ENCODE data around the gene MGP. TPM values are rescaled to one million over a fixed set of nuclear protein-coding genes. Genes with fewer than 3 reads are reported as not detected.

MGP gene
- total RNA-seq, 2 experiments from 2014 or later: not detected

DNA sequence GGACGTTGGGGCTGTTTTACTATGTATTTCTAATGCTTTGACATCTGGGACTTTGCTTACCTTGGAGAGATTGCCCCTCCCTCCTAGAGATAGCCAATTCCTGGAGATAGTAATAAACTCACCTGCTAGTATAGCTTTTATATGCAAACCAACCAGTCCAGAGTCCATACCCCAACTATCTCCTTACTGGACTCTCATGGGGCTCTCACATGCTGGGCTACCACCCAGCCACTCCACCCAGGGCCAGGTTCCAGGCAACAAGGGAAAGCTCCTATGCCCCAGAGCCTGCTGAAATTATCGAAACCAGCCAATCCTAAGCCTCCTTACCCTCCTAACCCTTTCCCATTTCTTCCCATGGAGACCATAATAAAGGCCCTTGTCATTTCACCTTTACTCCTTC is 25.5 kb upstream of the MGP start:
- no peaks in the 10 kb centered on the region for H3K4me1 ChIP-seq (ENCODE audit: insufficient read depth, low read length, poor library complexity, severe bottlenecking)
- intact Hi-C loops (cut with micrococcal nuclease; ENCODE audit: unreplicated experiment): no loop called here
- DNase-seq (ENCODE audit: low spot score): no peak
- no TSS peak for BruUV-seq (replicated peaks)
- H3K4me3 ChIP-seq (ENCODE audit: low read depth, low read length, poor library complexity, severe bottlenecking): no peak overlapping the region
- POLR2A ChIA-PET: interaction anchor here (0.6 to 1.4 kb wide), 2 partner anchors 19 to 132 kb away, joined by 4 to 5 read pairs; no protein-coding TSS in a partner anchor
- H3K9me3 ChIP-seq (ENCODE audit: low read length): no peaks in the 10 kb centered on the region
- H4K20me1 ChIP-seq (ENCODE audit: insufficient read depth, low read length): no peaks in the 10 kb centered on the region
- H3K4me2 ChIP-seq (ENCODE audit: low read length): no peak overlapping the region
- no peak overlapping the region for H2AFZ ChIP-seq (ENCODE audit: low read length)
- peaks cover 9% of the 10 kb centered on the region for H3K36me3 ChIP-seq (ENCODE audit: insufficient read depth, low read length)
- H3K9me2 ChIP-seq (ENCODE audit: insufficient read depth, low read length): no peaks in the 10 kb centered on the region
- no peaks in the 10 kb centered on the region for H3K79me2 ChIP-seq (ENCODE audit: insufficient read depth, low read depth, low read length)
- TF ChIP-seq EZH2phosphoT487 (IDR thresholded peaks at IDR 0.05; ENCODE audit: borderline replicate concordance, low read depth, low read length): no peak
- TF ChIP-seq CTCF (conservative IDR thresholded peaks at IDR 0.05; ENCODE audit: low read length): no peak
- no peak overlapping the region for H3K27ac ChIP-seq (ENCODE audit: low read depth, low read length, poor library complexity, severe bottlenecking)
- CTCF ChIA-PET (ENCODE audit: unreplicated experiment): no interaction called here

DNA sequence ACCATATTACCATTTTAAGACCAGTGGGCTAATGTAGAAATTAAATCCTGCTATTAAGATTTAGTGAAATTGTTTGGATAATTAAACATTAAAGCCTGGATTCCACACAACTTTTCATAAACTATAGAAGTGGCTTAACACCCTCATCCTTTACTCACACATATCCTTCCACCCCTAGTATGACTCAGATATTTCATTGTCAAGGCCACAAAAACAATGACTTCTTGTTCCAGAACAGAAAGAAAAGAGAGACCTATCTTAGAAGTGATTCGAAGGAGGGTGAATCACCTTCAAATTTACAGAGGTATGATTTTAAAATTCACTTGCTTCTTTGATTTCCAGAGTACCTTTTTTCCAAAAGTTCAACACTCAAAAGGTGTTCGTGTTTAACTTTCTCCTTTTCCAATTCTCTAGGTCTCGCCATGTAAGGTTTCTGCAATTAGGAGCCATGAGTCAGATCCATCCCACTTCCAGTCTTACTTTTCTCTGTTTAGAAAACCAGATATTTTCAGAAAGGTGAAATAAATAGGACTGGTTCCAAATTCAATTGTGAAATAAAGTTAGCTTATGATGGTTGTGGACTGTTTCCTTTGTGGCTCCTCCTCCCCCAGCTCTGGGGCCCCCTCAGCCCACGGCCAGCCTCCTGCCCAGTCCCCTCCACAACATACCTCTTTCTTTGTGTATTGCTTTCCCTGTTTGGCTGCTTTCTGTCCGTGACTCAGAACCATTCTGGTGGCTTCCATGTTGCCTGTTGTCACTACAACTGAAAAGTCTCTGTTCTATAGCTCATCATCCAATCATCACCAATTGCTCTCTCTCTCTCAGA is 24.6 kb upstream of the MGP start:
- no peak overlapping the region for H3K4me3 ChIP-seq (ENCODE audit: low read depth, low read length, poor library complexity, severe bottlenecking)
- no peaks in the 10 kb centered on the region for H3K9me3 ChIP-seq (ENCODE audit: low read length)
- TF ChIP-seq EZH2phosphoT487 (IDR thresholded peaks at IDR 0.05; ENCODE audit: borderline replicate concordance, low read depth, low read length): no peak
- TF ChIP-seq CTCF (conservative IDR thresholded peaks at IDR 0.05; ENCODE audit: low read length): no peak
- no TSS peak for BruUV-seq (replicated peaks)
- intact Hi-C loops (cut with micrococcal nuclease; ENCODE audit: unreplicated experiment): no loop called here
- no peaks in the 10 kb centered on the region for H4K20me1 ChIP-seq (ENCODE audit: insufficient read depth, low read length)
- DNase-seq (ENCODE audit: low spot score): no peak
- CTCF ChIA-PET (ENCODE audit: unreplicated experiment): no interaction called here
- H3K4me2 ChIP-seq (ENCODE audit: low read length): no peak overlapping the region
- no peaks in the 10 kb centered on the region for H3K79me2 ChIP-seq (ENCODE audit: insufficient read depth, low read depth, low read length)
- H3K36me3 ChIP-seq (ENCODE audit: insufficient read depth, low read length): peaks cover 9% of the 10 kb centered on the region
- H3K9me2 ChIP-seq (ENCODE audit: insufficient read depth, low read length): no peaks in the 10 kb centered on the region
- no peak overlapping the region for H3K27ac ChIP-seq (ENCODE audit: low read depth, low read length, poor library complexity, severe bottlenecking)
- POLR2A ChIA-PET: interaction anchor here (0.6 to 1.4 kb wide), 2 partner anchors 20 to 131 kb away, joined by 4 to 5 read pairs; no protein-coding TSS in a partner anchor
- H2AFZ ChIP-seq (ENCODE audit: low read length): no peak overlapping the region
- peaks cover 1% of the 10 kb centered on the region for H3K4me1 ChIP-seq (ENCODE audit: insufficient read depth, low read length, poor library complexity, severe bottlenecking)

GRCh38 chr12:14907953-14908352 is 22.3 kb upstream of the MGP start:
- ChIA-PET CTCF (ENCODE audit: unreplicated experiment) (no interaction called here), POLR2A (no interaction called here)
- Histone ChIP-seq H3K4me3 (ENCODE audit: low read depth, low read length, poor library complexity, severe bottlenecking) (no peak overlapping the region), H3K9me2 (ENCODE audit: insufficient read depth, low read length) (no peaks in the 10 kb centered on the region), H3K9me3 (ENCODE audit: low read length) (no peaks in the 10 kb centered on the region), H3K27ac (ENCODE audit: low read depth, low read length, poor library complexity, severe bottlenecking) (no peak overlapping the region), H2AFZ (ENCODE audit: low read length) (no peak overlapping the region), H3K4me1 (ENCODE audit: insufficient read depth, low read length, poor library complexity, severe bottlenecking) (peaks cover 6% of the 10 kb centered on the region), H3K4me2 (ENCODE audit: low read length) (no peak overlapping the region), H3K36me3 (ENCODE audit: insufficient read depth, low read length) (no peaks in the 10 kb centered on the region; the same call in 1 of the 2 replicates), H4K20me1 (ENCODE audit: insufficient read depth, low read length) (no peaks in the 10 kb centered on the region), H3K79me2 (ENCODE audit: insufficient read depth, low read depth, low read length) (no peaks in the 10 kb centered on the region)
- no TSS peak for BruUV-seq (replicated peaks)
- TF ChIP-seq CTCF (conservative IDR thresholded peaks at IDR 0.05; ENCODE audit: low read length): no peak
- no peak for TF ChIP-seq EZH2phosphoT487 (IDR thresholded peaks at IDR 0.05; ENCODE audit: borderline replicate concordance, low read depth, low read length)
- no peak for DNase-seq (ENCODE audit: low spot score)
- intact Hi-C loops (cut with micrococcal nuclease; ENCODE audit: unreplicated experiment): no loop called here

All from OCI-LY7 (cell line).